Panc1 (cell line): ENCODE measurements around the gene TNFAIP2.

Experiments
- POLR2AphosphoS5 ChIP-seq: IDR thresholded peaks from 2 replicates; pipeline ENCODE4 v1.6.1; 2012; ENCODE audit warnings: mild to moderate bottlenecking, low read depth, low read length, moderate library complexity
- TF ChIP-seq, protein P1 (sequence below): fragments of 450-650 bp; IDR thresholded peaks from 2 replicates; pipeline ENCODE4 v1.5.1; 2017; ENCODE audit warnings: mild to moderate bottlenecking

- TF ChIP-seq, protein P1, sequence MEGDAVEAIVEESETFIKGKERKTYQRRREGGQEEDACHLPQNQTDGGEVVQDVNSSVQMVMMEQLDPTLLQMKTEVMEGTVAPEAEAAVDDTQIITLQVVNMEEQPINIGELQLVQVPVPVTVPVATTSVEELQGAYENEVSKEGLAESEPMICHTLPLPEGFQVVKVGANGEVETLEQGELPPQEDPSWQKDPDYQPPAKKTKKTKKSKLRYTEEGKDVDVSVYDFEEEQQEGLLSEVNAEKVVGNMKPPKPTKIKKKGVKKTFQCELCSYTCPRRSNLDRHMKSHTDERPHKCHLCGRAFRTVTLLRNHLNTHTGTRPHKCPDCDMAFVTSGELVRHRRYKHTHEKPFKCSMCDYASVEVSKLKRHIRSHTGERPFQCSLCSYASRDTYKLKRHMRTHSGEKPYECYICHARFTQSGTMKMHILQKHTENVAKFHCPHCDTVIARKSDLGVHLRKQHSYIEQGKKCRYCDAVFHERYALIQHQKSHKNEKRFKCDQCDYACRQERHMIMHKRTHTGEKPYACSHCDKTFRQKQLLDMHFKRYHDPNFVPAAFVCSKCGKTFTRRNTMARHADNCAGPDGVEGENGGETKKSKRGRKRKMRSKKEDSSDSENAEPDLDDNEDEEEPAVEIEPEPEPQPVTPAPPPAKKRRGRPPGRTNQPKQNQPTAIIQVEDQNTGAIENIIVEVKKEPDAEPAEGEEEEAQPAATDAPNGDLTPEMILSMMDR: no peak
- no peak; the same call in 1 of the 2 replicates for TF ChIP-seq POLR2AphosphoS5
Observed at GRCh38 chr14:103128631-103129300, 5.5 kb downstream of the TNFAIP2 start.
